DMS 273 (cell line): ENCODE results near the gene POLA1.
"Not testable (repeated sequence)": the region's sequence is repeated elsewhere in the genome, so short reads cannot be mapped to it uniquely, and the experiment has no call there.

Source experiments
- DNase-seq: peaks from one replicate; lab custom pipeline; 2025; ENCODE audit not compliant: unreplicated experiment; lab: John Stamatoyannopoulos, UW

POLA1 gene

DNA sequence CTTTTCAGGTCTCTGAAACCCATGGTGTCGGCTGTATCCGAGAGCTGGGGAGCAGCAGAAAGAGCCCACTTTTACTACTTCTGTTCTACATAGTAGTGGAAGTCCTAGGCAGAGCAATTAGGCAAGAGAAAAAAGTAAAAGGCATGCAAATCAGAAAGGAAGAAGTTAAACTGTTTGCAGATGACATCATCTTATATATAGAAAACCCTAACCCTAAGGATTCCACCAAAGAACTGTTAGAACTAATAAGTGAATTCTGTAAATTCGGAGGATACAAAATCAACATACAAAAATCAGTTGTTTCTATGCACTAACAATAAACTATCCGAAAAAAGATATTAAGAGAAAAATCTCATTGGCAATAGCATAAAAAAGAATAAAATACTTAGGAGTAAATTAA lies 95.3 kb downstream of the POLA1 start:
- DNase-seq = no peak

DNA sequence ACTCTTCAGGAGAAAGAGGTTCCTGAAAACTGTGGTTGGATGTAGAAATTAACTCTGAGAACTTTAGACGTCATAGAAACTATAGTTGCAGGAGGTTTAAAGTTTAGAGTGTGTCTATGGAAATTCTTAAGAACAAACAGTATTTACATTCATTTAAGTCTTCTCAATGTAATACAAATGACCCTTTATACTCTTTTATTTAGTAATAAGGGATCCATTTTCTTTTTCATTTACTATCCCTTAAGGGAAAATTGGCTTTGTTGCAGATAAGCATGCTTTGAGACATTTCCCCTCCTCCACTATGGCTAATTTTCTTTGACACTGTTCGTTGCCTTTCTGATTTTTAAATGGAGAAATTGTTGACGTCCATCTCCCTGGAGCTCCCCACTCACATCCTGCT lies 96.4 kb downstream of the POLA1 start:
- no peak for DNase-seq

DNA sequence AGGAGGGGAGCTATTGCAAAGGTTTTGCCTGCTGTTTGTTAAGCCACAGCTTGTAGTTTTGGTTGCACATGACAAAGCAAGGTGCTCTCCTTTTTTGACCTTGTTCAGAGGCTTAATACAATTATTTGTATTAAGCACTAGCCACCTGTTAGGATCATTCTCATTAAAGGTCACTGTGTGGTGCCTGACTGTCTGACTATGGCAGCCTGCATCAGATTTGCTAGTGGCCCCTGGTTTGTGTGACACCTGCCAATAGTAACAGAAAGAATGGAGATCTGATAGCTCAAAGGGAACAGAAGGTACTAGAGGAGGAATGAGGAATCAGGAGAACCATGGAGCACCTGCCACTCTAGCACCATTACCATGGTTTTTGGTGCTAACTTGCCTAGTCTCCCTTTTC lies 102.5 kb downstream of the POLA1 start:
- no peak for DNase-seq

DNA sequence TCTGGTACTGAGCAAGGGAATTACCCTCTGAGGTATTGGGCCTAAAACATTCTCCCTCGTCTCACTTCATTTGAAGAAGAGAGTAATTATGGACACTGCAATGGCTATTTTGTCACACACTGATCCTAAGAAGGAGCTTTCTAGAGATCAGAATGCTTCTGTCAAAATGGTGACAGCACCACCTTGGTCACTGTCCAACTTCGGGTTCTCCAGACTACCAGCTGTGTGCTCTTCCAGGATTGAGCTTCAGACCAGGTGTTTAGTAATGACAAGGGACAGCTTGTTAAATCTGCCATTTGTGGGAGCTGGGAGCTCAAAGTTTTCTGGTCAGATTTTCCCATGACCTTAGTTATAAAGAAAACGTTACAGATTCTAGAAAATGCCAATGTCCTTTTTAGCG lies 105.4 kb downstream of the POLA1 start:
- DNase-seq = no peak

DNA sequence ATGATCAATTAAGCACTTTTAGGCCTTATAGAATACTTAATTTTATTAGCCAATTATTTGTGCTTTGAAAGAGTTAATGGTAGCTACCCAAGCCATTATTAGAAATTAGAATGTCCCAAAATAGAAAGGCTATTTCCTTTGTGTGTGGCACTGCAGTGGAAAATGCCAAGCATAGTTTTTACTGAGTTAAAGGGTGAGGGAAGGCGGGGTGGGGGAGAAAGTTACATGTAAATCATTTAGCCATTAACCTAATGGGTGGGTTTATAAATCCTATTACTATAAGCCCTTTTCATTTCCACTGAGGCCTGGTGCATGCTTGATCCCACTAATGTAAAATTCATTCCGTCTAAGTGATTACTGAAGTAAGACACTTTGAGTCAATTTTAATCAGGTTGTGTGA lies 105.8 kb downstream of the POLA1 start:
- DNase-seq = no peak

DNA sequence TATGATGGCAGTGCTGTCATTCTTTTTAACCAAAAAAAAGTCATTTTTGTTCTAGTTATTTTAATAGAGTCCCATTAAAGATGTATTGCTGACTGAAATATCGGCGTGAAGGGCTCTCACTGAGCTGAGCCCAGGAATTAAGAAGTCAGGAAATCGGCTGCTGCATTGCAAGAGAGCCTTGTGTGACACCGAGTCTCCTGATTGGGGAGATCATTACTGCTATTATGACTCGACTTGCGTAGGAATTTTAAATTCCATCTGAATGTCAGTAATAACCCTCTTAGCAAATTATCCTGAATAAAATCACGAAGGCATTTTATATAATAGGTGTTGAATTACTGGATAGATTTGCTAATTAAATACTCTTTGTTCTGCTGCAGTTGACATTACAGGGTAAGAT lies 111.5 kb downstream of the POLA1 start:
- DNase-seq = no peak

DNA sequence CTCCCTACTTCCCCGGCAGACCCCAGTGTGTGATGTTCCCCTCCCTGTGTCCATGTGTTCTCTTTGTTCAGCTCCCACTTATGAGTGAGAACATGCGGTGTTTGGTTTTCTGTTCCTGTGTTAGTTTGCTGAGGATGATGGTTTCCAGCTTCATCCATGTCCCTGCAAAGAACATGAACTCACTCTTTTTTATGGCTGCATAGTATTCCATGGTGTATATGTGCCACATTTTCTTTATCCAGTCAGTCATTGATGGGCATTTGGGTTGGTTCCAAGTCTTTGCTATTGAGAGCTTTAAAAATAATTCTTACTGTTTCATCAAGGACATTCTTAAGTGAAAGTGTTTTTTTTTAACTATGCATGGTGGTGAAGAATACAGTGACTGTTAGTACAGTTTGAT lies 126.1 kb downstream of the POLA1 start:
- not testable (repeated sequence) for DNase-seq

DNA sequence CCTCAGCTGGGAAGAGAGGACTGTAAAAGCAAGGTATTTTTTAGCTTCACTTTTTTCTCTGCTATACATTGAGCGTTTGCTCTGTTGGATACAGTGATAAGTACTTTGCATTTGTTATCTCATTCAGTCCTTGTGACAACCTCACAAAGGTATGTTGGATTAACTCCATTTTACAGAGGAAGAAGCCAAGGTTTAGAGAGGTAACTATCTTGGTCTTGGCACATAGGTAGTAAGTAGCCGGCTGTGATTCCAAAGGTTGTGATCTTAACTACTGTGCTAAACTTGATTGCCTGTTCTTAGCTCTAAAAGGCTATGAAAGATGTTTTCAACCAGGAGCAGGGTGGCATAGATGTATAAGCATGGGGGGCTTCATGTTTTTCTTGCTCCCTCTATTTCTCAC lies 134.4 kb downstream of the POLA1 start:
- no peak for DNase-seq

DNA sequence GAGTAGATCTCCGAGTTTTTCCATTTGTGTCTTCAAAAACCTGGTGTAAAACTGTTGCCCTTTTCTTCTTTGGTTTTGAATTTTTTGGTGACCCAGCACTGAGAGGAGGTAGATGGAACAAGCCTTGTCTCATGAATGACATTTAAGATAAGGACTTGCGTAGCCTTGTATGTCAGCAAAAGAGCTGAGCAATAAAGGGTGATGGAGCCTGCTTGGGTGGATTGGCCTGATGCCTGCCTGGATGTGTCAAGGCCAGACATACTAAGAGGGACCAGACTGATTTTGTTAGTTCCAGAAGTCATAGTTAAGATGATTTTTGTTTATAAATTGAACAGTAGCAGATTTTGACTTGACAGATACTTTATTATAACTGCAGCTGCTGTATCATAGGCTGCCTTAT lies 134.9 kb downstream of the POLA1 start:
- DNase-seq = no peak

DNA sequence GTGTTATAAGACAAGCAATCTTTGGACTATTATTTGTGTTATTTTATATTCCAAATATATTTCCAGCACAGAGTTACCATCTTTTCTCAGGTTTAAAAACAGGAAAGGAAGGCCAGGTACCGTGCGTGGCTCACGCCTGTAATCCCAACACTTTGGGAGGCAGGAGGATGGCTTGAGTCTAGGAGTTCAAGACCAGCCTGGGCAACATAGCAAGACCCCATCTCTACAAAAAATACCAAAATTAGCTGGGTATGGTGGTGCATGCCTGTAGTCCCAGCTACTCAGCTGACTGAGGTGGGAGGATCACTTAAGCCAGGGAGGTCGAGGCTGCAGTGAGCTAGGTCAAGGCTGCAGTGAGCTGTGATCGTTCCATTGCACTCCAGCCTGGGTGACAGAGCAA lies 140.0 kb downstream of the POLA1 start:
- DNase-seq = no peak

DNA sequence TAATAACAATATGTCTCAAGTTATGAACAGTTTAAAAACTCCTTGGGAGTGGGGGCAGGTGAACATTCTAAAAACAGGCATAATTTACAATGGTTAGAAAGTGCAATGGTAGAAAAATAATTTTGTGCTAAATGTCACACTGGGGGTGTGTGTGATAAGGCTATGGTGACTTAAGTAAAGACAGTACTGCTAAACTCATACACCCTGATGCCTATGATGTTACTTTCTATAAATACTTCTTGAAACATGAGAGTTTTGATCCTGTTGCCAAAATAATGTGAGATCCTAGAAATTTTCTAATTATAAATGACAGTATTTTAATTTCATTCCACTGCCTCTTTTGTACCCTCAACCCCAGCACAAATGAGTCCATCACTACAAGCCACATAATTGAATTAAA lies 144.2 kb downstream of the POLA1 start:
- no peak for DNase-seq

DNA sequence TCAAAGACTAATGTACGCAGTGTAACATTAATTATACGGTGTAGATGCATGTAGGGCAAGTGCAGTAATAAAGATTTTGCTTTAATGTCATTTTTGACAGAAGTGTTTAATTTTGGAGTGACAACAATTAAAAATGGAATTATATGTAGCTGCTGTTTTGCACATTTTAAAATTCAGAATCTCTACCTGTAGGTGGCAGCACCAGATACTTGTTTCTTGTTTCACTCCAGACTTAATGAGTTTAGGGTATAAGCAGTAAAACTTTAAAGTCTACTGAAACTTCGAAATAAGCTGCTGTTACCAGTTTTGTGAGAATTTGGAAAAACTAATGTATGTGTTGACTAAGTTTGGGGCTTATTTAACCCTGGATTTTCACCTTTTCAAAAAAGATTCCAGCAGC lies 144.9 kb downstream of the POLA1 start:
- DNase-seq = peak; percentile 67

DNA sequence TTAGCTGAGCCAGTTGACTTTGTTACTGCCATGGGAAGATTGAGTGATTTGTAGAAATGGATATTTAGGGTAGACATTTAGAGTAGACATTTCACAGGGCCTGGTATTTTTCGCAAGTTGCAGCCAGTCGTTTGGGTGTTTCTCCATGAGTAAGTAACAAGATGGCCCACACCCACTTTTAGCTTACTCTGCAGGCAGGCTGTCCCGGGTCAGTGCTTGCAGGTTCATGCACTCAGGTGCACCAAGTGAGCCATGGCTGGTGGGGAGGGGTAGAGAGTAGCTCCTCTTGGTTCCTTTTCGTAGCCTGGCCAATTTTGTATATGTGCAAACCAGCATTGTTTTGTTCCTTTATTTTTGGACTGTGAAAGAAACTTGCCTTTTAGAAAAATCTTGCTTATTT lies 145.6 kb downstream of the POLA1 start:
- DNase-seq = no peak

DNA sequence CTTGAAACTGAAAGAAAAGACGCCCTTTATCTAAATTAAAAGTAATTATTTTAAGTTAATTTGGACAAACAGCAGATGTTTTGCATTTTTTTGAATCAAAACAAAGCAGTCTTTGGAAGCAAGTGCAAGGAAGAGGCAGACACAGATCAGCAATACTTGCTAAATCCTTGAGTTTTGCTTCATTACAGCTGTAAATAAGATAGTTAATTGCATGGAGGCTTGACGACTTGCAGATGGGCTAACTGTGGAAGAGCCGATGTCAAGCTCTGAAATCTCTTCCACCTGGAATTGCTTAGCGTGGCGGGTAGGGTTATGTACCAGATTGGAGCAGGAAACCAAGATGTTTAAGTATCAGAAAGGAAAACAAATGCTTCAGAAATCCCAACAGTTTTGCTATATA lies 148.8 kb downstream of the POLA1 start:
- no peak for DNase-seq

DNA sequence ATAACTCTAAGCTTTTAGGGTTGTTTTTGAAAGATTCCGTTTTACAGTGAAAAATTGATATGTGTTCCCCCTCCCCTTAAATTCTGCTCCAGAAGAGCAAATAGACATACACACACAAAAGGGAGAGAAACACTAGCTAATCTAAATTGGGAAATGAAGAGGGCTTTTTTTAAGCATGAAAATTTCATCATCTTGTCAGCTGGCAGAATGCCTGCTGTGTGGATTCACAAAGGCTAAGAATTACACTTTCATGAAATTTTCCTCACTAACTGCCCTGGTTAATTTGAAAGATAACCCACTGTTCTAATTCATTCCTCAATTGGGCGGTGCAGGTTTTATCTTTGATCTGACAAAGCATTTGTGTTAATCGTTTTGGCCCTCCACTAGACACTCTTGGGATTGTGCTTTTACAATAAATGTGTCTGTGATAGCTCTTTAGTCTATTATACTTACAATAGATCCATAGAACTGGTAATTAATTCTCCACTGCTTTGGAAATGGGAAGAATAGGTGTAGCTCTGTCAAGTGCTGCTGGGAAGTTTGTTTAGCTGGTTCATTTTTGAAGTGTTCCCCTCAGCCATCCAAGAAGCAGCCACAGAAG lies 152.9 kb downstream of the POLA1 start:
- DNase-seq = no peak

DNA sequence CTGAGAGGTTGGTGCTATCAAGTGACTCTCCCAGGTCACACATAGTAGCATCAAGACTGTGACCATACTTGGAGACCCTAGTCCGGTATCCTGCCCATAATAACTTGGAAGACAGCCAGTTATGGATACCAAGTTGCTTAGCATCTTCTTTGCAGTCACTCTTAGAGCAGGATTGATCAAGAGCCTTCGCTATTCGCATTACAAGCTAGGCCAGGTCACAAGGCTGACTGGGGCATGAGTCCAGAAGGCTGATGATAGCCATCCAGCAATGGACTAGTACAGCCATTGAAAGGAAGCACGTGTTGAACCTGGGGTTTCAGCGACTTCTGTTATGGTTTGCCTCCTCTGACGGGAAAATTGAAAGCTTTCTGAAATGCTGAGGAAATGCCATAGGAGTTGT lies 157.6 kb downstream of the POLA1 start:
- no peak for DNase-seq

DNA sequence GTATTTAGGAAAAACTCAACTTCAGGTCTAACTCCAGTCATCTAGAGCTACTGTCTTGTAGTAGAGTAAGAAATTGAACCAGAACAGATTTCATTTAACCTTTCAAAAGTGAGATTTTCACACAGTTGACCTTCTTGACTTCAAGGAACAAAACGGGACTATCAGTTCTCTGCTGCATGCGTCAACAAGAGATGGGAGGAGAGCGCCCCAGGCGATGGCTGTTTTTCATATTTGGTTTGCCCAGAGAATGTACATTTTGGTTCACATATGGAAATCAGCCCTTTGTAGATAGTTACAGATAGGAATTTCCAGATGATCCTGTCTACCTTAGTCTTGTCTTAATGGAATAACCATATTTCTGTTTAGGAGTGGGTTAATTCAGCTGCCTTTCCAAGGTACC lies 158.1 kb downstream of the POLA1 start:
- no peak for DNase-seq

DNA sequence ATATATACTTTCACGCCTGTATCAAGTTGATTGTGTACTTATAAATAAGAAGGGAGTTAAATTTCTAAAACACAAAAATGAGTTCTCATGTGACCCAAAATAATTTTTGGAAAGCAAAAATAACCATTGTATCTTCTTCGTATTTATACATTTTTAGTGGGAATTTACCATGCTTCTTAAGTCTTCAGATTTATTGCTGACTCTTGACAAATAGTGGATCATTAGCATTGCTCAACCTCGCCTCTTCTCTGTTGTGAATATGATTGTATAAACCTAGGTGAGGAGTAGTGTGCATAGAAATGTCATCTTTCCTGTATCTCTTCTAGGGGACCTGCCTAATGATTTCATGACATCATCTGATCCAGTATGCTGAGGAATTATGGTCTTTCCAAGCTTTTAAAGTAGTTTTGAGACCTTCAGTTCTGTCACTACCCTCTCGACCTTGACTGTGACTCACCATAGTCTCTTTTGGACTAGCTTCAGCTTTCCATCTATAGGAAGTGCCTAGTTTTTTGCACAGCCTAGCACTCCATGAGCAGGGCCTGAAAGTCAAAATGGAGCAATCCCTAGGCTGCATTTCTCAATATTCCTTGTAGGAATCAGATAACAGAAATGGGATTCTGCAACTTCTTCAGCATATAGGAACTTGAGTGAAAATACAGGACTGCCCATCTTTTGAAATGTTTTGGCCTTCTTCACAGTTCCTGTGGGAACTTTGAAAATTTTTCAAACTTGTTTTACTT lies 164.5 kb downstream of the POLA1 start:
- no peak for DNase-seq

DNA sequence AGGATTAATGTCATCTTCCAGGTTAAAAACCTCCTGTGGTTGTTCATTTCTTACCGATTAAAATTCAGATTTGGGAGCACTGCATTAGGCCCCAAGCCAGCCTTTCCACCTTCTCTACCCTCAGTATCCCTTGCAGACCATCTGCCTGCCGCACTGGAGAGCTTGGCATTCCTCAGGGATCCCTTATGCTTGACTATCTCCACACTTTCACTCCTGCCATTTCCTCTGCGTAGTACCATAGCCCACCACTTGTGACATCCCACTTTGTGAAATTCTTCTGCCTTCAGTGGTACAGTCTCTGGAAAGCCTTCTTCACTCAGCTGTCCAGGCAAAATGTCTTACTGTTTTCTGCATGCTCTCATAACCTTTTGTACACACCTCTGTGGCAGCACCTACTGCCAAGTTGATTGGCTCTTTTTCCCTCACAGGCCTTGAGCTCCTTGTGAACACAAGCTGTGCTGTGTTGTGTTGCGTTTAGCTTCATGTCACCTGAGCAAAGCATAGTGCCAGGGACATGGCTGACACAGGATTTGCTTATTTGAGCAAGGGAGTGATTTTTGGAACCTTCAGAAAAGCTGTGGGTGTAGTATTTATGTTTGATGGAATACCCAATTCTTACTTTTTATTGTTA lies 165.6 kb downstream of the POLA1 start:
- DNase-seq = peak; percentile 16

DNA sequence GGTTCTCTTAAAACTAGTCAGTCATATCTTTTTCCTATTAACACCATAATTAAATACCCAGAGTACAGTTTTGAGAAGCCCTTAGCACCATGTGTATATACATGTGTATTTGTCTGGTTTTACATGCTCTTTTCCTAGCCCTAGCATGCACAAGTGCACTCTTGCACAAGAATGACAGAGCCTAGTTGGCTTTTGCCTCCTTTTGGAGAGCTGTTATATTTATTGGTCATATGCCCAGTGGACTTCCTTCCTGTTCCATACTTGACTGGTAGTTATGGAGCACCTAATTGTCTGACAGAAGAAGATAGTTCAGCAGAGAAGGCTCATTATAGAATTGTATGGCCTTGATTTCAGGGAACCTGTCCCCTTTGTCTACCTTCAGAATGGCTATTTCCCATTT lies 166.4 kb downstream of the POLA1 start:
- DNase-seq = no peak

DNA sequence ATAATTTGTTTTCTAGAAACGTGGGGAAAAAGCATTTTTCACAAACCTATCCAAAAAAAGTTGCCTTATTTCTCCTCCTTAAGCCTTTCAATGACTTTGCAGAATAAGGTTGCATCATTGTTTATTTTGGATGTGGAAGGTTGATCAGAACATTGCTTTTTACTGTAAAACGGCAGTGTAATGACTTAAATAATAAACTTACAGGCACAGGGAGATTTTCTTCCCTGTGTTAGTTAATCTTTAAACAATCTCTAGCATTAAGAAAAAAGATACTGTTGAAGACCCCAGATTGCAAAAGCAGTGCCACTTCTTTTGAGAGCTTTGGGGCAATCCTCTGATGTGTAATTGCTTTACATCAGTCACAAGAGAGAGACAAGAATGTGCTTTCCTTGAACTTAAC lies 168.6 kb downstream of the POLA1 start:
- no peak for DNase-seq

DNA sequence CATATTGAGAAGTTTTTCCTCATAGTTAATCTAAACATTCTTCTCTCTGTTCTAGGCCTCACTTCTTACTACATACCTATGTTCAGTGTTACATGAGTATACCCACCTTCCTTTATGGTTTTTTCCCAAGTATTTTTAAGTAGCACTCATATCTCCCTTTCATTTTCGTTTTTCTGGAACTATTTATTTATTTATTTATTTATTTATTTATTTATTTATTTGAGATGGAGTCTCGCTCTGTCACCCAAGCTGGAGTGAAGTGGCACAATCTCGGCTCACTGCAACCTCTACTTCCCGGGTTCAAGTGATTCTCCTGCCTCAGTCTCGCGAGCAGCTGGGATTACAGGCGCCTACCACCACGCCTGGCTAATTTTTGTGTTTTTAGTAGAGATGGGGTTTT lies 170.1 kb downstream of the POLA1 start:
- not testable (repeated sequence) for DNase-seq

DNA sequence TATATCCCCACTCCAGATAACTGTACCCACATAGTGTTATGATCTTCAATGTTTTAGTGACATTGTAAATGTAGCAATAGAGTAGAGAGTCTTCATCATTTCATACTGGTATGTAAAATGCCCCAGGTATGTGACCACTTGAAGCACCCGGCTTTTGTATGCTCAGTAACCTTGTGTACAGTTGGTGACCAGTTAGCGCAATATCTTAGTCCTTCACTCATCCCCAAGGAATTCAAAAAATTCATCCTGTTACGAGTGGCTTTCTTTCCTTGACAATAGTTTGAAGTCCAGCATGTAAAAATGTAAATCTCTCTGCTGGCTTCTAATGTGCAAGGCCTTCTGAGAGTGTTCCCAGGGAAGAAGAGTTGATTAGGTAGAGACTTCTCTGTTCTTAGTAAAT lies 176.4 kb downstream of the POLA1 start:
- DNase-seq = no peak
